WTC11 (cell line): ENCODE measurements around the gene OOSP4A. TPM values are rescaled to one million over a fixed set of nuclear protein-coding genes. Genes with fewer than 3 reads are reported as not detected.
A peak's percentile ranks its signal among the peaks of the same experiment; 100 is the strongest.

Source experiments
- ATAC-seq: fragments of 200-7000 bp; cut with Tn5 transposase; 2 replicates; pipeline ENCODE4 v1.10.0; 2021; ENCODE audit warnings: mild to moderate bottlenecking, moderate library complexity
- CTCF ChIA-PET: fragments of 300-600 bp; sonication (Branson Sonifier 250); formaldehyde crosslinking; loops from one replicate; lab custom pipeline; 2021; ENCODE audit warnings: antibody characterized with exemption; lab: Charles Lee
- POLR2A ChIA-PET: fragments of 350-600 bp; sonication (Branson Sonifier 250); formaldehyde crosslinking; loops from one replicate; lab custom pipeline; 2021; ENCODE audit warnings: antibody characterized with exemption; lab: Charles Lee
- DNase-seq: peaks from one replicate; pipeline ENCODE4 v3.0.0; 2021; ENCODE audit warnings: low spot score
- H3K27ac Mint-ChIP-seq: 2 replicates; pipeline ENCODE4 v1.8.0; 2021; ENCODE audit warnings: mixed read lengths
- H3K27me3 Mint-ChIP-seq: 2 replicates; pipeline ENCODE4 v1.8.0; 2021; ENCODE audit warnings: low read depth, mild to moderate bottlenecking, moderate library complexity, mixed read lengths
- H3K36me3 Mint-ChIP-seq: 2 replicates; pipeline ENCODE4 v1.8.0; 2021; ENCODE audit warnings: mixed read lengths
- H3K4me1 Mint-ChIP-seq: 2 replicates; pipeline ENCODE4 v1.8.0; 2022; ENCODE audit warnings: mixed read lengths
- H3K4me3 Mint-ChIP-seq: 2 replicates; pipeline ENCODE4 v1.8.0; 2021; ENCODE audit warnings: mild to moderate bottlenecking, moderate library complexity, mixed read lengths
- H3K9me3 Mint-ChIP-seq: 2 replicates; pipeline ENCODE4 v1.8.0; 2021; ENCODE audit warnings: mixed read lengths
- JAZF1 ChIP-seq: fragments of 250-450 bp; sonication (Bioruptor Pico); IDR thresholded peaks from 2 replicates; pipeline ENCODE4 v1.9.0; 2021; ENCODE audit warnings: moderate library complexity, mild to moderate bottlenecking, inconsistent platforms
- NFATC4 ChIP-seq: fragments of 250-450 bp; sonication (Bioruptor Pico); IDR thresholded peaks from 2 replicates; pipeline ENCODE4 v1.9.0; 2021; ENCODE audit warnings: mild to moderate bottlenecking
- NFYB ChIP-seq: sonication (generic); formaldehyde crosslinking; conservative IDR thresholded peaks from 2 replicates; pipeline ENCODE4 v1.8.0; 2022; ENCODE audit warnings: low read depth, missing genetic modification reagents
- RORB ChIP-seq: fragments of 250-450 bp; sonication (Bioruptor Pico); IDR thresholded peaks from 2 replicates; pipeline ENCODE4 v1.9.0; 2021; ENCODE audit warnings: mild to moderate bottlenecking
- SMAD3 ChIP-seq: sonication (generic); formaldehyde crosslinking; IDR thresholded peaks from 2 replicates; pipeline ENCODE4 v1.8.0; 2022; ENCODE audit warnings: missing genetic modification reagents, mild to moderate bottlenecking, borderline replicate concordance
- SMAD4 ChIP-seq: sonication (generic); formaldehyde crosslinking; IDR thresholded peaks from 2 replicates; pipeline ENCODE4 v1.8.0; 2022; ENCODE audit warnings: mild to moderate bottlenecking, missing genetic modification reagents
- TEAD4 ChIP-seq: sonication (generic); formaldehyde crosslinking; IDR thresholded peaks from 2 replicates; pipeline ENCODE4 v1.8.0; 2022; ENCODE audit warnings: mild to moderate bottlenecking, missing genetic modification reagents
- ZBTB21 ChIP-seq: sonication (generic); formaldehyde crosslinking; IDR thresholded peaks from 2 replicates; pipeline ENCODE4 v1.8.1; 2023; ENCODE audit warnings: mild to moderate bottlenecking, missing genetic modification reagents, borderline replicate concordance
- ZNF232 ChIP-seq: sonication (generic); formaldehyde crosslinking; IDR thresholded peaks from 2 replicates; pipeline ENCODE4 v1.8.0; 2022; ENCODE audit warnings: mild to moderate bottlenecking, missing genetic modification reagents
- ZNF396 ChIP-seq: fragments of 250-450 bp; sonication (Bioruptor Pico); IDR thresholded peaks from 2 replicates; pipeline ENCODE4 v1.8.0; 2021; ENCODE audit warnings: mild to moderate bottlenecking, moderate library complexity, borderline replicate concordance
- ZNF416 ChIP-seq: fragments of 250-450 bp; sonication (Bioruptor Pico); IDR thresholded peaks from 2 replicates; pipeline ENCODE4 v1.9.0; 2021; ENCODE audit warnings: mild to moderate bottlenecking, inconsistent platforms
- total RNA-seq: library from RNA; stranded (reverse); gene quantifications from 3 replicates; pipeline ENCODE4 v1.2.3, GENCODE V29; 2021
- TF ChIP-seq, protein P1 (sequence below): fragments of 250-450 bp; sonication (Bioruptor Pico); IDR thresholded peaks from 2 replicates; pipeline ENCODE4 v1.9.0; 2021; ENCODE audit warnings: mild to moderate bottlenecking
- TF ChIP-seq, protein P2 (sequence below): sonication (generic); formaldehyde crosslinking; IDR thresholded peaks from 2 replicates; pipeline ENCODE4 v1.8.1; 2022; ENCODE audit warnings: low read depth, mild to moderate bottlenecking, moderate library complexity, missing genetic modification reagents, borderline replicate concordance
- TF ChIP-seq, protein P3 (sequence below): fragments of 250-450 bp; sonication (Bioruptor Pico); conservative IDR thresholded peaks from 2 replicates; pipeline ENCODE4 v1.9.0; 2021; ENCODE audit warnings: mild to moderate bottlenecking
- TF ChIP-seq, protein P4 (sequence below): sonication (generic); formaldehyde crosslinking; IDR thresholded peaks from 2 replicates; pipeline ENCODE4 v1.8.0; 2022; ENCODE audit warnings: mild to moderate bottlenecking, missing genetic modification reagents
- TF ChIP-seq, protein P5 (sequence below): sonication (generic); formaldehyde crosslinking; IDR thresholded peaks from 2 replicates; pipeline ENCODE4 v1.8.0; 2022; ENCODE audit warnings: missing genetic modification reagents
- TF ChIP-seq, protein P6 (sequence below): sonication (generic); formaldehyde crosslinking; IDR thresholded peaks from 2 replicates; pipeline ENCODE4 v1.8.0; 2022; ENCODE audit warnings: mild to moderate bottlenecking, missing genetic modification reagents
- TF ChIP-seq, protein P7 (sequence below): sonication (generic); formaldehyde crosslinking; IDR thresholded peaks from 2 replicates; pipeline ENCODE4 v1.8.1; 2023; ENCODE audit warnings: mild to moderate bottlenecking, missing genetic modification reagents

The OOSP4A gene
- total RNA-seq, 1 experiment from 2014 or later, result not detected

DNA sequence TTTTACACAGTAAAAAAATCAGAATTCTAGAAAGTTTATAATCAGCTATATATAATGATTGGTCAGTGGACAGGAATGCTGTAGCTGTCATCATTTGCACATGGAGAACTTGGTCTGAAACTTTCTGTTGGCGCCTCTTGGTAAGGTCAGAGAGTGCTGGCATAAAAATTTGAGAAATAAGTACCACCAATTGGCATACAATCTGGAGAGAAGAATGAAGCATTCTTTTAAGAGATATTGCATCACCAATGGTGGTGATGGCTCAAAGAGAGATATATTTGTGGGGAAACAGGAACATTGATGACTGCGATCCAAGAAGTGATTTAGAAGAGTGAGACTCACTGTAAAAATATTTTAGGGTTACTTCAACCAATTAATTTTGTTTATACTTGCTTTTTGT, 45.4 kb upstream of the OOSP4A start:
- ChIA-PET POLR2A (no interaction called here), CTCF (interaction anchor here (0.6 to 2.0 kb wide), 22 partner anchors 8 to 211 kb away, joined by 3 to 28 read pairs (median 4); partner anchors contain the start of genes MRPL16, OOSP4A and STX3)
- DNase-seq, result no peak
- peaks cover 44% of the 10 kb centered on the region for H3K9me3 Mint-ChIP-seq
- 0 out of 2 replicates have a peak, but pooled peaks cover 3% of the 10 kb centered on the region for H3K27me3 Mint-ChIP-seq
- no peak overlapping the region for H3K27ac Mint-ChIP-seq
- H3K4me3 Mint-ChIP-seq, result no peak overlapping the region
- TF ChIP-seq NFATC4 (CRISPR knock-in tag), result no peak
- no peak for TF ChIP-seq NFYB (CRISPR knock-in tag)
- TF ChIP-seq, protein P1, sequence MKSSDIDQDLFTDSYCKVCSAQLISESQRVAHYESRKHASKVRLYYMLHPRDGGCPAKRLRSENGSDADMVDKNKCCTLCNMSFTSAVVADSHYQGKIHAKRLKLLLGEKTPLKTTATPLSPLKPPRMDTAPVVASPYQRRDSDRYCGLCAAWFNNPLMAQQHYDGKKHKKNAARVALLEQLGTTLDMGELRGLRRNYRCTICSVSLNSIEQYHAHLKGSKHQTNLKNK (CRISPR knock-in tag), result no peak
- TF ChIP-seq JAZF1 (CRISPR knock-in tag), result no peak
- no peaks in the 10 kb centered on the region for H3K4me1 Mint-ChIP-seq
- no peak for ATAC-seq
- peaks cover 25% of the 10 kb centered on the region for H3K36me3 Mint-ChIP-seq

DNA sequence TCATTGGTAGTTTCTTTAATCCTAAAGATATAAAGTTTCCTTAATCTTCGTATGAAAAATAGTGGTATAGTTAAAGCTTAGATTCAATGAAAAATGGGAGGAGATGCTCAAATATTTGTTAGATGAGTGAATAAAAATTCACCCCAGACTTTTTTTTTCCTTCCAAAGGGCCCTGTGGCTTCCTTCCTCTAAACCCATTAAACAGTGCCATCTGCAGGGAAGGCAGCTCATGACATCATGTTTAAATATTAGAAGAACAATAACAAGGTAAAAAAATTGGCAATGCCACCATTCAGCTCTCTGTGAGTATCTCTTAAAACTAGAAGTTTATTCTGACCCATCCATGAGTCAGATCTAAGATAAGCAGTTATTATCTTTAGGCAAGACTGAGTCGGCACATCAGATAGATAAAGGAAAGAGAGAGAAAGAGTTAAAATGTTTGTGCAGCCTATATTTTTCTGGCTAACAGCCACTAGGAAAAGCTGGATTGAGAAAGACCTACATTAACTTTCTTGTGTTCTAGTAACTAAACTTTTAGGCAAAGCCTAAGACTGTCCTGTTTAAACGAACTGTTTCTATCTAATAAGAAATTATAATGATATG, 44.7 kb upstream of the OOSP4A start:
- peak; percentile 58; the same call in 1 of the 2 replicates for ATAC-seq

DNA sequence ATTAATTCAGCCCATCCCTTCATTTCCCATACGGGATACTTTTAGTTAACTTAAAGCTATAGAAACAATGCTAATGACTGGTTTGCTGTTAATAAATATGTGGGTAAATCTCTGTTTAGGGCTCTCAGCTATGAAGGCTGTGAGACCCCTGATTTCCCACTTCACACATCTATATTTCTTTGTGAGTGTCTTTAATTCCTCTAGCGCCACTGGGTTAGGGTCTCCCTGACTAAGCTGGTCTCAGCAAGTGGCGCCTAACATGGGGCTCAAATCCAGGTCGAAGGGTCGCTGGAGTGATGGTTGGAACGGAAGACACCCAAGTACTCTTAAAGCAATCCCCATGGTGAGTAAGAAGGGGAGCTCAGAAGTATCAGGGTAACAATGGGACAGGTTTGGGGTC, 40.0 kb upstream of the OOSP4A start:
- H3K27me3 Mint-ChIP-seq, result 0 out of 2 replicates have a peak, but pooled peaks cover 3% of the 10 kb centered on the region
- H3K9me3 Mint-ChIP-seq, result peaks cover 77% of the 10 kb centered on the region
- CTCF ChIA-PET, result no interaction called here
- no peak overlapping the region for H3K4me3 Mint-ChIP-seq
- POLR2A ChIA-PET, result no interaction called here
- H3K4me1 Mint-ChIP-seq, result no peaks in the 10 kb centered on the region
- peak; percentile 29 for DNase-seq
- no peak for TF ChIP-seq ZNF416 (CRISPR knock-in tag)
- no peak for TF ChIP-seq ZBTB21
- no peak for TF ChIP-seq ZNF232 (CRISPR knock-in tag)
- TF ChIP-seq, protein P2, sequence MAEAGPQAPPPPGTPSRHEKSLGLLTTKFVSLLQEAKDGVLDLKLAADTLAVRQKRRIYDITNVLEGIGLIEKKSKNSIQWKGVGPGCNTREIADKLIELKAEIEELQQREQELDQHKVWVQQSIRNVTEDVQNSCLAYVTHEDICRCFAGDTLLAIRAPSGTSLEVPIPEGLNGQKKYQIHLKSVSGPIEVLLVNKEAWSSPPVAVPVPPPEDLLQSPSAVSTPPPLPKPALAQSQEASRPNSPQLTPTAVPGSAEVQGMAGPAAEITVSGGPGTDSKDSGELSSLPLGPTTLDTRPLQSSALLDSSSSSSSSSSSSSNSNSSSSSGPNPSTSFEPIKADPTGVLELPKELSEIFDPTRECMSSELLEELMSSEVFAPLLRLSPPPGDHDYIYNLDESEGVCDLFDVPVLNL (CRISPR knock-in tag), result no peak
- TF ChIP-seq, protein P3, sequence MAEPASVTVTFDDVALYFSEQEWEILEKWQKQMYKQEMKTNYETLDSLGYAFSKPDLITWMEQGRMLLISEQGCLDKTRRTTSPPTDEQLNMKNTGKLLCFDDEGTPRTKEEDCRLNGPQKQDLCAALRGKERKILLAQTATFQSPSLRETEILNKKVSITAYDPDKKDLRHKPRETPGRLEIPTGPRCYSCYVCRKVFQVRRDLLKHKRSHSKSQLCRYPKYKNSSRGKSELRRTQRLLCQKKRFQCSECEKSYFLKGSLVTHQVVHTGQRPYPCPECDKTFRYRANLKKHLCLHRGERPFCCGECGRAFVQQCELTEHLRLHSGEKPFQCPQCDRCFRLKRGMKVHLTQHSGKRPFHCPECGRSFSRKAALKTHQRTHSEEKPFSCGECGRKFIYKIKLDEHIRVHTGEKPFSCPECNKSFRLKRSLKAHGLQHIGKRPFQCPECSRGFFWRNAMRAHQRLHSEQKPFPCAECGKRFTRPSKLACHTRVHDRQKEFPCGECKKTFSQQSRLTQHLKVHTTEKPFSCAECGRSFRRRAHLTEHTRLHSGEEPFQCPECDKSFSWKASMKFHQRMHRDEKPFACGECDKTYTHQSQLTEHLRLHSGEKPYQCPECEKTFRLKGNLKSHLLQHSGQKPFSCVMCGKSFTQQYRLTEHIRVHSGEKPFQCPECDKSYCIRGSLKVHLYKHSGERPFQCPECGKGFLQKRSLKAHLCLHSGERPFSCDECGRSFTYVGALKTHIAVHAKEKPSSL (CRISPR knock-in tag), result no peak
- no peak for TF ChIP-seq NFYB (CRISPR knock-in tag)
- no peak for TF ChIP-seq RORB (CRISPR knock-in tag)
- no peak overlapping the region for H3K27ac Mint-ChIP-seq
- H3K36me3 Mint-ChIP-seq, result peaks cover 66% of the 10 kb centered on the region
- ATAC-seq, result no peak

More for the DNA sequence above, 44.7 kb upstream of the OOSP4A start:
- H3K4me1 Mint-ChIP-seq, result no peaks in the 10 kb centered on the region
- peak; percentile 35 for DNase-seq
- CTCF ChIA-PET, result interaction anchor here (0.6 to 2.0 kb wide), 26 partner anchors 9 to 210 kb away, joined by 3 to 28 read pairs (median 4); partner anchors contain the start of genes MRPL16, OOSP4A and STX3
- peaks cover 50% of the 10 kb centered on the region for H3K9me3 Mint-ChIP-seq
- H3K36me3 Mint-ChIP-seq, result peaks cover 31% of the 10 kb centered on the region
- H3K4me3 Mint-ChIP-seq, result no peak overlapping the region
- no peak for TF ChIP-seq ZBTB21
- TF ChIP-seq, protein P4, sequence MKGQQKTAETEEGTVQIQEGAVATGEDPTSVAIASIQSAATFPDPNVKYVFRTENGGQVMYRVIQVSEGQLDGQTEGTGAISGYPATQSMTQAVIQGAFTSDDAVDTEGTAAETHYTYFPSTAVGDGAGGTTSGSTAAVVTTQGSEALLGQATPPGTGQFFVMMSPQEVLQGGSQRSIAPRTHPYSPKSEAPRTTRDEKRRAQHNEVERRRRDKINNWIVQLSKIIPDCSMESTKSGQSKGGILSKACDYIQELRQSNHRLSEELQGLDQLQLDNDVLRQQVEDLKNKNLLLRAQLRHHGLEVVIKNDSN (CRISPR knock-in tag), result no peak
- no peak for TF ChIP-seq ZNF396
- TF ChIP-seq, all 79 proteins: peak for 0
- Mint-ChIP-seq H3K27ac (no peak overlapping the region), H3K27me3 (0 out of 2 replicates have a peak, but pooled peaks cover 3% of the 10 kb centered on the region)
- POLR2A ChIA-PET, result no interaction called here

DNA sequence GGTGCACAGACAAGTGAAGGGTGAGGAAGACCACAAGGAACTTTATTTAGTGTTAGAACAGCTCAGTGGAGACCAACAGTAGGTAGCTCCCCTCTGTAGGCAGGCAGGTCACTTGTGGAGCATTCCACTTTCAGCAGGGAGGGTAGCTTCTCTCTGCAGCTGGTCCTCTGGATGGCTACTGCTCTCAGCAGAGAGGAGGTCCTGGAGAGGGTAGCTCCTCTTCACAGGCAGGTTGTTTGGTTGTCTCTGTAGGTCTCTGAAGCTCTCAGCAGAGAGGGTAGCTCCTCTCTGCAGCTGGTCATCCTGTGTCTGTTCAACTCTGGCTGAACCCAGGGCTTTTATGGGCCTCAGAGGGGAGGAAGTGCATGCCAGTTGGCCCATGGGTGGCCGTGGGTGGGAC, 32.1 kb upstream of the OOSP4A start:
- ChIA-PET CTCF (interaction anchor here (1.6 kb wide), 1 partner anchor 12 kb away, joined by 7 read pairs; no protein-coding TSS in a partner anchor), POLR2A (no interaction called here)
- peaks cover 43% of the 10 kb centered on the region for H3K36me3 Mint-ChIP-seq
- ATAC-seq, result no peak
- H3K27ac Mint-ChIP-seq, result no peak overlapping the region
- H3K27me3 Mint-ChIP-seq, result no peaks in the 10 kb centered on the region; the same call in 1 of the 2 replicates
- no peak overlapping the region for H3K4me3 Mint-ChIP-seq
- peaks cover 54% of the 10 kb centered on the region for H3K9me3 Mint-ChIP-seq
- no peaks in the 10 kb centered on the region for H3K4me1 Mint-ChIP-seq
- no peak for DNase-seq
- TF ChIP-seq TEAD4 (CRISPR knock-in tag), result no peak
- TF ChIP-seq, protein P5, sequence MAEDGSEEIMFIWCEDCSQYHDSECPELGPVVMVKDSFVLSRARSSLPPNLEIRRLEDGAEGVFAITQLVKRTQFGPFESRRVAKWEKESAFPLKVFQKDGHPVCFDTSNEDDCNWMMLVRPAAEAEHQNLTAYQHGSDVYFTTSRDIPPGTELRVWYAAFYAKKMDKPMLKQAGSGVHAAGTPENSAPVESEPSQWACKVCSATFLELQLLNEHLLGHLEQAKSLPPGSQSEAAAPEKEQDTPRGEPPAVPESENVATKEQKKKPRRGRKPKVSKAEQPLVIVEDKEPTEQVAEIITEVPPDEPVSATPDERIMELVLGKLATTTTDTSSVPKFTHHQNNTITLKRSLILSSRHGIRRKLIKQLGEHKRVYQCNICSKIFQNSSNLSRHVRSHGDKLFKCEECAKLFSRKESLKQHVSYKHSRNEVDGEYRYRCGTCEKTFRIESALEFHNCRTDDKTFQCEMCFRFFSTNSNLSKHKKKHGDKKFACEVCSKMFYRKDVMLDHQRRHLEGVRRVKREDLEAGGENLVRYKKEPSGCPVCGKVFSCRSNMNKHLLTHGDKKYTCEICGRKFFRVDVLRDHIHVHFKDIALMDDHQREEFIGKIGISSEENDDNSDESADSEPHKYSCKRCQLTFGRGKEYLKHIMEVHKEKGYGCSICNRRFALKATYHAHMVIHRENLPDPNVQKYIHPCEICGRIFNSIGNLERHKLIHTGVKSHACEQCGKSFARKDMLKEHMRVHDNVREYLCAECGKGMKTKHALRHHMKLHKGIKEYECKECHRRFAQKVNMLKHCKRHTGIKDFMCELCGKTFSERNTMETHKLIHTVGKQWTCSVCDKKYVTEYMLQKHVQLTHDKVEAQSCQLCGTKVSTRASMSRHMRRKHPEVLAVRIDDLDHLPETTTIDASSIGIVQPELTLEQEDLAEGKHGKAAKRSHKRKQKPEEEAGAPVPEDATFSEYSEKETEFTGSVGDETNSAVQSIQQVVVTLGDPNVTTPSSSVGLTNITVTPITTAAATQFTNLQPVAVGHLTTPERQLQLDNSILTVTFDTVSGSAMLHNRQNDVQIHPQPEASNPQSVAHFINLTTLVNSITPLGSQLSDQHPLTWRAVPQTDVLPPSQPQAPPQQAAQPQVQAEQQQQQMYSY, result no peak
- no peak for TF ChIP-seq SMAD4
- TF ChIP-seq, protein P6, sequence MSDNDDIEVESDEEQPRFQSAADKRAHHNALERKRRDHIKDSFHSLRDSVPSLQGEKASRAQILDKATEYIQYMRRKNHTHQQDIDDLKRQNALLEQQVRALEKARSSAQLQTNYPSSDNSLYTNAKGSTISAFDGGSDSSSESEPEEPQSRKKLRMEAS, result no peak
- TF ChIP-seq, protein P7, sequence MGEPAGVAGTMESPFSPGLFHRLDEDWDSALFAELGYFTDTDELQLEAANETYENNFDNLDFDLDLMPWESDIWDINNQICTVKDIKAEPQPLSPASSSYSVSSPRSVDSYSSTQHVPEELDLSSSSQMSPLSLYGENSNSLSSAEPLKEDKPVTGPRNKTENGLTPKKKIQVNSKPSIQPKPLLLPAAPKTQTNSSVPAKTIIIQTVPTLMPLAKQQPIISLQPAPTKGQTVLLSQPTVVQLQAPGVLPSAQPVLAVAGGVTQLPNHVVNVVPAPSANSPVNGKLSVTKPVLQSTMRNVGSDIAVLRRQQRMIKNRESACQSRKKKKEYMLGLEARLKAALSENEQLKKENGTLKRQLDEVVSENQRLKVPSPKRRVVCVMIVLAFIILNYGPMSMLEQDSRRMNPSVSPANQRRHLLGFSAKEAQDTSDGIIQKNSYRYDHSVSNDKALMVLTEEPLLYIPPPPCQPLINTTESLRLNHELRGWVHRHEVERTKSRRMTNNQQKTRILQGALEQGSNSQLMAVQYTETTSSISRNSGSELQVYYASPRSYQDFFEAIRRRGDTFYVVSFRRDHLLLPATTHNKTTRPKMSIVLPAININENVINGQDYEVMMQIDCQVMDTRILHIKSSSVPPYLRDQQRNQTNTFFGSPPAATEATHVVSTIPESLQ, result no peak
- no peak for TF ChIP-seq SMAD3 (CRISPR knock-in tag)
